GM12892 (cell line): ENCODE data around the gene P2RX6.

Source experiments
- POLR2AphosphoS5 ChIP-seq: IDR thresholded peaks from 2 replicates; pipeline ENCODE4 v1.6.1; 2011; ENCODE audit warnings: low read depth, low read length, control low read depth
- TAF1 ChIP-seq: IDR thresholded peaks from 2 replicates; pipeline ENCODE4 v1.6.1; 2011; ENCODE audit warnings: low read depth, mild to moderate bottlenecking, control low read depth, low read length, borderline replicate concordance

- TF ChIP-seq POLR2AphosphoS5 = no peak
- TF ChIP-seq TAF1 = no peak
Measured at GRCh38 chr22:21030621-21031544, 15.9 kb downstream of the P2RX6 start.
